Measurements from ENCODE around the gene TAGLN3.

GRCh38 chr3:112002096-112002971 is 3.6 kb downstream of the TAGLN3 start:
- TF ChIP-seq POLR2A (IDR thresholded peaks at IDR 0.05; ENCODE audit: low read length) (no peak), GATA1 (IDR thresholded peaks at IDR 0.05; ENCODE audit: low read depth, low read length) (no peak)

All from erythroblast (primary cell).